Trophoblast cell (in vitro differentiated cells and primary cell): ENCODE measurements around the gene VSTM2B.

ENCODE experiments used
- DNase-seq, 2 donors: peaks; one replicate each; pipeline ENCODE4 v3.0.0-alpha.2; 2016
- H2AFZ ChIP-seq: 2 replicates; pipeline ENCODE4 v1.6.1; 2013; ENCODE audit warnings: low read length, moderate library complexity, mild to moderate bottlenecking; ENCODE audit not compliant: insufficient read depth, poor library complexity
- H2AK5ac ChIP-seq: 2 replicates; pipeline ENCODE4 v1.6.1; 2013; ENCODE audit warnings: mild to moderate bottlenecking, low read length
- H2BK120ac ChIP-seq: 2 replicates; pipeline ENCODE4 v1.6.1; 2013; ENCODE audit warnings: low read length, mild to moderate bottlenecking, moderate library complexity; ENCODE audit not compliant: insufficient read depth, poor library complexity
- H2BK12ac ChIP-seq: 2 replicates; pipeline ENCODE4 v1.6.1; 2013; ENCODE audit warnings: mild to moderate bottlenecking, low read length, moderate library complexity
- H2BK5ac ChIP-seq: 2 replicates; pipeline ENCODE4 v1.6.1; 2013; ENCODE audit warnings: low read length, low read depth, moderate library complexity, mild to moderate bottlenecking; ENCODE audit not compliant: poor library complexity
- H3K14ac ChIP-seq: 2 replicates; pipeline ENCODE4 v1.6.1; 2013; ENCODE audit warnings: mild to moderate bottlenecking, low read length
- H3K18ac ChIP-seq: 2 replicates; pipeline ENCODE4 v1.6.1; 2013; ENCODE audit warnings: mild to moderate bottlenecking, low read length
- H3K23ac ChIP-seq: 2 replicates; pipeline ENCODE4 v1.6.1; 2013; ENCODE audit warnings: low read length
- H3K27ac ChIP-seq: 2 replicates; pipeline ENCODE4 v1.5.1; 2013; ENCODE audit warnings: low read depth, mild to moderate bottlenecking, inconsistent platforms, low read length, moderate library complexity
- H3K27me3 ChIP-seq: 2 replicates; pipeline ENCODE4 v1.6.1; 2013; ENCODE audit warnings: inconsistent platforms, mild to moderate bottlenecking, low read length, moderate library complexity; ENCODE audit not compliant: insufficient read depth
- H3K36me3 ChIP-seq, 2 experiments: 1 replicate in 1 of 2; 2 replicates in 1 of 2; pipeline ENCODE4 v1.6.1; 2013; ENCODE audit warnings: low read length in 2 of 2, mild to moderate bottlenecking in 2 of 2, moderate library complexity in 1 of 2; ENCODE audit not compliant: insufficient read depth in 2 of 2, control insufficient read depth in 1 of 2
- H3K4ac ChIP-seq: 2 replicates; pipeline ENCODE4 v1.6.1; 2013; ENCODE audit warnings: low read depth, mild to moderate bottlenecking, low read length, moderate library complexity
- H3K4me1 ChIP-seq, 2 experiments: 1 replicate in 1 of 2; 2 replicates in 1 of 2; pipeline ENCODE4 v1.6.1; 2013; ENCODE audit warnings: low read length in 2 of 2, mild to moderate bottlenecking in 2 of 2, moderate library complexity in 1 of 2; ENCODE audit not compliant: insufficient read depth in 2 of 2, control insufficient read depth in 1 of 2
- H3K4me2 ChIP-seq: 2 replicates; pipeline ENCODE4 v1.6.1; 2013; ENCODE audit warnings: inconsistent platforms, mild to moderate bottlenecking, low read length, moderate library complexity
- H3K4me3 ChIP-seq: 2 replicates; pipeline ENCODE4 v1.5.1; 2013; ENCODE audit warnings: mild to moderate bottlenecking, low read depth, low read length, inconsistent platforms
- H3K79me1 ChIP-seq: one replicate; pipeline ENCODE4 v1.6.1; 2013; ENCODE audit warnings: low read length
- H3K79me2 ChIP-seq: 2 replicates; pipeline ENCODE4 v1.6.1; 2013; ENCODE audit warnings: low read length, mild to moderate bottlenecking; ENCODE audit not compliant: control insufficient read depth, insufficient read depth, poor library complexity
- H3K9ac ChIP-seq: 2 replicates; pipeline ENCODE4 v1.6.1; 2013; ENCODE audit warnings: mild to moderate bottlenecking, low read length
- H3K9me3 ChIP-seq: 2 replicates; pipeline ENCODE4 v1.6.1; 2013; ENCODE audit warnings: low read depth, mild to moderate bottlenecking, control low read depth, inconsistent platforms, low read length; ENCODE audit not compliant: insufficient read depth
- H4K12ac ChIP-seq: 2 replicates; pipeline ENCODE4 v1.6.1; 2013; ENCODE audit warnings: low read depth, mild to moderate bottlenecking, low read length, moderate library complexity
- H4K8ac ChIP-seq: 2 replicates; pipeline ENCODE4 v1.6.1; 2013; ENCODE audit warnings: low read depth, mild to moderate bottlenecking, low read length, moderate library complexity
- H4K91ac ChIP-seq: one replicate; pipeline ENCODE4 v1.6.1; 2013; ENCODE audit warnings: low read depth, mild to moderate bottlenecking, low read length, moderate library complexity
- WGBS: extraction: QIAGEN DNeasy Blood & Tissue Kit; methylation state at CpG from one replicate; pipeline ENCODE4 v1.1.7; 2013; ENCODE audit warnings: missing lambda C conversion rate; ENCODE audit not compliant: insufficient read length, insufficient coverage; ENCODE audit errors: extremely low coverage; 5-methylcytosine and 5-hydroxymethylcytosine counted together

VSTM2B gene

DNA sequence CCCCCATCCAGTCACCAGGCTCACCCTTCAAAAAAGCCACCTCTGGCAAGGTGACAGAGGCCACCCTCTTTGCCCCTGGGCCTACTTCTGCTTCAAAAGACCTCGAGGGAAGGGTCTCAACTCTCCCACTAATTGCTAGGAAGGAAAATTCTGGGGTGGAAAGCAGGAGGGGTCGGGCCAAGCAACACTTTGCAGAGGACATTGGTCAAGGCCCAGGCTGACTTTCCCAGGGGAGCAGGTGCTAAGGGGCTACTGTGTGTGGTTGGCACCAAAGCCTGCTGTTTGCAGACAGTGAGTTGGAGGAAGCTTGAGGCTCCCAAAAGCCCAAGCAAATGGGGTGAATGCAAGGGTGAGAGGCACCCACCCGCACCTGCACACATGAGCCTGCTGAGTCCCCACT lies 28.6 kb upstream of the VSTM2B start:
- H3K36me3 ChIP-seq, result no peaks in the 10 kb centered on the region
- H4K12ac ChIP-seq, result no peak overlapping the region
- no peak overlapping the region for H3K27ac ChIP-seq
- no peak overlapping the region for H3K4ac ChIP-seq
- no peak overlapping the region for H3K4me3 ChIP-seq
- no peaks in the 10 kb centered on the region for H3K79me2 ChIP-seq
- no peak overlapping the region for H4K91ac ChIP-seq
- no peak overlapping the region for H3K4me2 ChIP-seq
- no peak overlapping the region for H3K9ac ChIP-seq
- H4K8ac ChIP-seq, result no peak overlapping the region
- no peak overlapping the region for H3K14ac ChIP-seq
- no peak overlapping the region for H2BK12ac ChIP-seq
- H2AFZ ChIP-seq, result no peak overlapping the region
- no peak for DNase-seq
- H3K27me3 ChIP-seq, result no peaks in the 10 kb centered on the region
- no peak overlapping the region for H3K23ac ChIP-seq
- H3K4me1 ChIP-seq, result no peaks in the 10 kb centered on the region
- H3K18ac ChIP-seq, result no peak overlapping the region
- peaks cover 2% of the 10 kb centered on the region for H3K9me3 ChIP-seq
- no CpG with 5 or more reads among the region's 3 CpGs for WGBS
- no peak overlapping the region for H2AK5ac ChIP-seq
- H2BK5ac ChIP-seq, result no peak overlapping the region
- H3K79me1 ChIP-seq, result no peaks in the 10 kb centered on the region
- no peak overlapping the region for H2BK120ac ChIP-seq

DNA sequence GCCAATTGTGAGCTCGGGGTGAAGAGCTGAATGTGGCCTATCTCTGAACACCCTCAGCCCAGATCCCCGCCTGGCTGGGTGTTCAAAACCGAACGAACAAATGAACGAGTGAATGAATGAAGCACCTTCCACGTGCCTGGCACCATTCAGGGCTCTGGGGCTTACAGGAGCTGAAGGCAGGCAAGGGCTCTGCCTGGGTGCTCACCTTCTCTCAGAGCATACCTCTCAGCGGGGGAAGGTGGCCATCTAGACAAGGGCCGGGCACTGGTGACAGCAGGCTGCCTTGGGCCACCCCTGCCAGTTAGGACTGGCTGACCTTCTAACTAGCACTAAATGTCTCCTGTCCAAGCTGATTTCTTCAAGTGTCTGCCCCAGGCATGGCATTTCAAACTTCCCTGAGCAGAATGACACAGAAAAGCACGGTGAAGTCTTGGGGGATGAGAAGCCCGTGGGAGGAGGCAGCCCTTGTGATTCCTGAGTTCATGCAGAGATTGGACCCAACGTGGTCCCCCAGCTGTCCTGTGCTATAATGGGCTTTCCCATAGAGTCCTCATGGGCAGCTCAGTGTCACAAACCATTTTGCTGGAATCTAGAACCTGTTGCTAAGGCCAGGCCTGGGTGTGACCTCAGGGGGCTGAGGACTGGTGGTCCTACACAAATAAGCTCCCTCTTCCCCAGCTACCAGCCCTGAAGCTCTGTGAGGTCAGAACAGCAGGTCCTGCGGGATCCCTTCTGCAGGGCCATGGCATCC lies 27.9 kb upstream of the VSTM2B start:
- Histone ChIP-seq H4K12ac (no peak overlapping the region), H4K91ac (no peak overlapping the region), H3K4me3 (no peak overlapping the region), H3K14ac (no peak overlapping the region), H3K79me1 (no peaks in the 10 kb centered on the region), H3K4me1 (no peaks in the 10 kb centered on the region), H2BK5ac (no peak overlapping the region), H3K23ac (no peak overlapping the region), H2AK5ac (no peak overlapping the region), H3K27me3 (no peaks in the 10 kb centered on the region), H3K4ac (no peak overlapping the region), H3K9ac (no peak overlapping the region), H3K27ac (no peak overlapping the region), H2BK12ac (no peak overlapping the region), H3K36me3 (no peaks in the 10 kb centered on the region), H2BK120ac (no peak overlapping the region), H3K9me3 (peaks cover 2% of the 10 kb centered on the region), H3K18ac (no peak overlapping the region), H4K8ac (no peak overlapping the region), H3K4me2 (no peak overlapping the region), H2AFZ (no peak overlapping the region), H3K79me2 (no peaks in the 10 kb centered on the region)
- WGBS, result no CpG with 5 or more reads among the region's 12 CpGs
- DNase-seq, result no peak

DNA sequence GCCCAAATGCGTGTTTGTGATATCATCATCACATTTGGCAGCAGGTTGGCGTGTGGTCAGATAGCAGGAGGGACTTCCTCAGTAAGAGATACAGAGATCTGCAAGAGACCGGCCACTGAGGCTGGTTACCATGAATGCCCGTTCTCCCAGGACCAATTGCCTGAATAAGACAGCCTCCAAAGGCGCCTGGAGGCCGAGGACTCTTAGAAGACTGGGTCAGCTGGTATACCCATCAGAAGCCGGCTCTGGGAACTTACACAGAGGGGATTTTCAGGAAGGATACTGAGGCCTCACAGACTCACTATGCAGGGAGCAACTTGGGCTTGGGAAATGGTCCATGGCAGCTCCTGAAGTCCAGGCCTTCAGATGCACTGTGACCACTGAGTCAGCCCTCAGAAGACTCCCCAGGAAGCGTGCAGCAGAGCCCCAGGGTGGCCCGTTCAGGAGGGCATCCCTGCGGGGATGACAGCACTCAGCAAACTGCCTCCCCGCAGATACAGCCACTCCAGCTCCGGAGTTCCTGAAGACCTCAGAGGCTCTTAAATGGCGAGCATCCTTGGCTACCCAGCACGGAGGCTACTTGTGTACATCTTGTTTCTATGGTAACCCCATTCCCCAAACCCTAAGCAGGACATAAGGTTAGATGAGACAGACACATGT lies 26.4 kb upstream of the VSTM2B start:
- H2BK120ac ChIP-seq, result no peak overlapping the region
- H3K79me2 ChIP-seq, result no peaks in the 10 kb centered on the region
- no peak overlapping the region for H2BK5ac ChIP-seq
- H3K27me3 ChIP-seq, result no peaks in the 10 kb centered on the region
- no peak overlapping the region for H3K14ac ChIP-seq
- H2BK12ac ChIP-seq, result no peak overlapping the region
- no peak overlapping the region for H3K27ac ChIP-seq
- H3K4ac ChIP-seq, result no peak overlapping the region
- H3K9ac ChIP-seq, result no peak overlapping the region
- H4K12ac ChIP-seq, result no peak overlapping the region
- H3K4me3 ChIP-seq, result no peak overlapping the region
- H2AK5ac ChIP-seq, result no peak overlapping the region
- H3K36me3 ChIP-seq, result no peaks in the 10 kb centered on the region
- DNase-seq, result no peak
- H3K4me1 ChIP-seq, result no peaks in the 10 kb centered on the region
- H4K8ac ChIP-seq, result no peak overlapping the region
- no peak overlapping the region for H3K18ac ChIP-seq
- no peaks in the 10 kb centered on the region for H3K79me1 ChIP-seq
- H4K91ac ChIP-seq, result no peak overlapping the region
- WGBS, result no CpG with 5 or more reads among the region's 14 CpGs
- no peak overlapping the region for H3K23ac ChIP-seq
- no peak overlapping the region for H3K4me2 ChIP-seq
- H2AFZ ChIP-seq, result no peak overlapping the region
- peaks cover 2% of the 10 kb centered on the region for H3K9me3 ChIP-seq

DNA sequence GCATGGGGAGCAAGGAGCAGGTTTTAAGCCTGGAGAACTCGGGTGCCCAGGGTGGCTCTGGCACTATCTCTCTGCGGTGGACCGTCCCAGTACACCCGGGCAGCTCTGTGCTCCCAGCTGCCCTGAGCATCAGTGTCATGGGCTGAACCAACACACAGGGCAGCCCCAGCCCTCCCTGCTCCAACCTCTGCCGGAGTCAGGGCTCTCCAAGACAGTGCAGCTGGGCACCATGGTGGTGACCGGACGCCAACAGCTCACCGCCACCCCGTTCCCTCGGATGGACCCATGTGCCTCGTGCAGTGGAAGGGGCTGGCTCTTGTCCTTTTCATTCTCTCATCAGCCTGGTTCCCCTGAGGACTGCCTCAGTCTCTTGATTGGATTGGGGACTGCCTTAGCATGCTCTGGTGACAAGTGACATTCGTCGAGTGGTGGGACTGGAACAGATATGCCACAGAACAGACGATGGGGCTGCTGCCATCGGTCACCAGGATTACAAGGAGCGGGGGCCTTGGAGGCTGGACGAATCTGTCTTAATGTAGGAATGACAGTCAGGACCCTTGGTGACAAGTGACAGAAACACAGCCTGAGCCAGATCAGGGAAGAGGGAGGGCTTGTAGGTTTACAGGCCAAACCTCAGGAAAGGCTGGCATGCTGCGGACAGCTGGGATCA lies 25.7 kb upstream of the VSTM2B start:
- Histone ChIP-seq H3K4me1 (no peaks in the 10 kb centered on the region), H4K8ac (no peak overlapping the region), H3K27ac (no peak overlapping the region)

More for the DNA sequence above, 25.7 kb upstream of the VSTM2B start:
- Histone ChIP-seq H3K23ac (no peak overlapping the region), H2BK120ac (no peak overlapping the region), H2AK5ac (no peak overlapping the region), H3K9ac (no peak overlapping the region), H3K36me3 (no peaks in the 10 kb centered on the region), H2AFZ (no peak overlapping the region), H3K27me3 (no peaks in the 10 kb centered on the region), H3K79me2 (no peaks in the 10 kb centered on the region), H4K12ac (no peak overlapping the region), H3K4me2 (no peak overlapping the region), H3K79me1 (no peaks in the 10 kb centered on the region), H3K4ac (no peak overlapping the region), H3K9me3 (peaks cover 2% of the 10 kb centered on the region), H2BK12ac (no peak overlapping the region), H3K14ac (no peak overlapping the region), H2BK5ac (no peak overlapping the region), H3K18ac (no peak overlapping the region), H3K4me3 (no peak overlapping the region), H4K91ac (no peak overlapping the region)
- no CpG with 5 or more reads among the region's 18 CpGs for WGBS
- no peak for DNase-seq
